Measurements from ENCODE around the gene KIF5A. TPM values are rescaled to one million over a fixed set of nuclear protein-coding genes. Genes with fewer than 3 reads are reported as not detected.

The KIF5A gene
- total RNA-seq, 1 donor from 2014 or later = 0.46 TPM

DNA sequence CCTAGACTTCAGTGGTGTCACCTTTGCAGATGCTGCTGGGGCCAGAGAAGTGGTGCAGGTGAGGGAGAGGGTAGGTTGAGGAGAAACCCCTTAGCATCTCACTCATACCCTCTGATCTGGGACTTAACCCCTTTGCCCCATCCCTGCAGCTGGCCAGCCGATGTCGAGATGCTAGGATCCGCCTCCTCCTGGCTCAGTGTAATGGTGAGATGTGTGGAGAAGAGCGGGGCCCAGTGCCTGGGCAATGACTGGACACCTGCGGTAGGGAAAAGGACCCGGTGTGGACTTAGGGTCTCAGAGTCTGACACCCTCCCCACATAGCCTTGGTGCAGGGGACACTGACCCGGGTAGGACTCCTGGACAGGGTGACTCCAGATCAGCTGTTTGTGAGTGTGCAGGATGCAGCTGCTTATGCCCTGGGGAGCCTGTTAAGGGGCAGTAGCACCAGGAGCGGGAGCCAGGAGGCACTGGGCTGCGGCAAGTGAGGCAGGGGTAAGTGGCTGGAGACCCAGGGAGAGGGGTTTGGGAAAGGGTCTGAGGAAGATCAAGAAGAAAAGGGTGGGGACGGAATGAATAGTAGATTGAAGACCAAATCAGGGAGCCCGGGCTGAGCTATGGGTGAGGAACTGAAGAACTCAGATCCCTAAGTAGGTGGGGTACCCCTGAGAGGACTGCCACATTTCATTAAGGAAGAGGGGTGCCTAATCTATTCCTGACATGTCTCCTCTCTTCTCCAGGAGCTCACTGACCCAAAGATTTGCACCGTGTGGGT lies 75.6 kb downstream of the KIF5A start:
- H3K27me3 Mint-ChIP-seq (ENCODE audit: unreplicated experiment) = peaks cover 52% of the 10 kb centered on the region
- peaks cover 13% of the 10 kb centered on the region for H3K36me3 Mint-ChIP-seq (ENCODE audit: low read depth, unreplicated experiment)
- H3K27ac Mint-ChIP-seq (ENCODE audit: unreplicated experiment) = peak overlapping the region; percentile 18
- H3K9me3 Mint-ChIP-seq (ENCODE audit: unreplicated experiment) = no peaks in the 10 kb centered on the region
- no peak for DNase-seq (ENCODE audit: low spot score)
- TF ChIP-seq, protein P1, sequence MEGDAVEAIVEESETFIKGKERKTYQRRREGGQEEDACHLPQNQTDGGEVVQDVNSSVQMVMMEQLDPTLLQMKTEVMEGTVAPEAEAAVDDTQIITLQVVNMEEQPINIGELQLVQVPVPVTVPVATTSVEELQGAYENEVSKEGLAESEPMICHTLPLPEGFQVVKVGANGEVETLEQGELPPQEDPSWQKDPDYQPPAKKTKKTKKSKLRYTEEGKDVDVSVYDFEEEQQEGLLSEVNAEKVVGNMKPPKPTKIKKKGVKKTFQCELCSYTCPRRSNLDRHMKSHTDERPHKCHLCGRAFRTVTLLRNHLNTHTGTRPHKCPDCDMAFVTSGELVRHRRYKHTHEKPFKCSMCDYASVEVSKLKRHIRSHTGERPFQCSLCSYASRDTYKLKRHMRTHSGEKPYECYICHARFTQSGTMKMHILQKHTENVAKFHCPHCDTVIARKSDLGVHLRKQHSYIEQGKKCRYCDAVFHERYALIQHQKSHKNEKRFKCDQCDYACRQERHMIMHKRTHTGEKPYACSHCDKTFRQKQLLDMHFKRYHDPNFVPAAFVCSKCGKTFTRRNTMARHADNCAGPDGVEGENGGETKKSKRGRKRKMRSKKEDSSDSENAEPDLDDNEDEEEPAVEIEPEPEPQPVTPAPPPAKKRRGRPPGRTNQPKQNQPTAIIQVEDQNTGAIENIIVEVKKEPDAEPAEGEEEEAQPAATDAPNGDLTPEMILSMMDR (IDR thresholded peaks at IDR 0.05; ENCODE audit: unreplicated experiment) = no peak
- peaks cover 27% of the 10 kb centered on the region for H3K4me1 Mint-ChIP-seq (ENCODE audit: unreplicated experiment)
- H3K4me3 Mint-ChIP-seq (ENCODE audit: unreplicated experiment) = no peak overlapping the region

DNA sequence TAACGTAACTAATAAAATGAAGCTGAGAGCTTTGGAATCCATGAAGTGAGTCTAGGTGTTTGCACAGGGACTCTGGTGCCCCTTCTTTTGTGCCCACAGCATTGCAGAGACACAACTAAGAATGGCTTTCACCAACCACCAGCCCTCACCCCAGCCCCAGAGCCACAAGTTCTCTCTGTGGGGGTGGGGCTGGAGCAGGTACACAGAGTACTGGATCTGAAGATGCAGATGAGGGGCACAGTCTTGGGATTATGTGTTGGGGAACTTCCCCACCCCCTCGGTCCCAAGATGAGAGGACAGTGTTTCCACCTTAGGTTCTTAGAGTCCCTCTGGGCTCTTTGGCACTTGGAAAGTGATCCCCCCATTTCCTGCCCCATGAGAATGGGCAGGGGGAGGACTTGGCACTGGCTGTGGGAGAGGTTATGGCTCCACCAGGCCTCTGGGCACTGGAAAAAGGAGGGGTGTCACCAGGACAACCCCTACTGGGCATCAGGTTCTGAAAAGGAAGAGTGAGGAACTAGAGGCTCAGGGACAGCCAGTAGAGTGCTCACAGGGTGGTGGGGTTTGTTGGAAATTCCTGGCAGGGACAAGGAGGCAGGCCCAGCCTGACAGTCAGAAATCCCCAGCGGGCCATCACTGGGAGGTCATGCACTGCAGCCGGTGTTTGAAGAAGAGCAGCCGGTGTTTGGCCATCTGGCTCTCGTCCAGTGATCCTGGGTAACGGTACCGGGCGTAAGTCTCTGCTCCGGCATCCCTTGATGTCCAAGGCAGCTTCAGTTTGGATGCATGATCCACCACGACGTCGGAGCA lies 76.5 kb downstream of the KIF5A start:
- Mint-ChIP-seq H3K36me3 (ENCODE audit: low read depth, unreplicated experiment) (peaks cover 11% of the 10 kb centered on the region), H3K27ac (ENCODE audit: unreplicated experiment) (no peak overlapping the region), H3K27me3 (ENCODE audit: unreplicated experiment) (peaks cover 48% of the 10 kb centered on the region), H3K4me3 (ENCODE audit: unreplicated experiment) (no peak overlapping the region), H3K9me3 (ENCODE audit: unreplicated experiment) (no peaks in the 10 kb centered on the region), H3K4me1 (ENCODE audit: unreplicated experiment) (peaks cover 21% of the 10 kb centered on the region)
- DNase-seq (ENCODE audit: low spot score) = no peak
- TF ChIP-seq, protein P1 (IDR thresholded peaks at IDR 0.05; ENCODE audit: unreplicated experiment) = no peak

DNA sequence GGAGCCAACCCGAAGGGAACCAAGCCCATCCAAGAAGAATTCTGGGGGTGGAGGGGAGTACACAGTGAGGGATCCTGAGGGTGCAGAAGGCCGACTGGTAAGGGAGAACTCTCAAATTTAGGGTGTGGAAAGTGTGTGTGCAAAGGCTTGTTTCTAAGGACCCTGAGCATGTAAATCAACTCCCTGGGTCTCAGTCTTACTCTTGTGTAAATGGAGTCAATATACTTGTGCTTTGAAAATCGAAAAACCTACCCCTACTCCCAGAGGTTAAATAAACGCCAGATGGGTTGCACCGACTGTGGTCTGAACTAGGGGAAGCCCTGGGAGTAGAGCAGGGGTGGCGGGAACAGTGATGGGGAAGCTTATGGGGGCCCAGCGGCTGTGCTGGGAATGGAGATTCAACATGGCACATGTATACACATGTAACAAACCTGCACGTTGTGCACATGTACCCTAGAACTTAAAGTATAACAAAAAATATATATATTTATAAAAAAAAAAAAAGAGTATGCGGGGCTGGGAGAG lies 77.1 kb downstream of the KIF5A start:
- H3K4me3 Mint-ChIP-seq (ENCODE audit: unreplicated experiment) = no peak overlapping the region
- peaks cover 9% of the 10 kb centered on the region for H3K36me3 Mint-ChIP-seq (ENCODE audit: low read depth, unreplicated experiment)
- H3K4me1 Mint-ChIP-seq (ENCODE audit: unreplicated experiment) = peaks cover 21% of the 10 kb centered on the region
- no peak overlapping the region for H3K27ac Mint-ChIP-seq (ENCODE audit: unreplicated experiment)
- no peaks in the 10 kb centered on the region for H3K9me3 Mint-ChIP-seq (ENCODE audit: unreplicated experiment)
- DNase-seq (ENCODE audit: low spot score) = no peak
- peaks cover 47% of the 10 kb centered on the region for H3K27me3 Mint-ChIP-seq (ENCODE audit: unreplicated experiment)
- TF ChIP-seq, protein P1 (IDR thresholded peaks at IDR 0.05; ENCODE audit: unreplicated experiment) = no peak

DNA sequence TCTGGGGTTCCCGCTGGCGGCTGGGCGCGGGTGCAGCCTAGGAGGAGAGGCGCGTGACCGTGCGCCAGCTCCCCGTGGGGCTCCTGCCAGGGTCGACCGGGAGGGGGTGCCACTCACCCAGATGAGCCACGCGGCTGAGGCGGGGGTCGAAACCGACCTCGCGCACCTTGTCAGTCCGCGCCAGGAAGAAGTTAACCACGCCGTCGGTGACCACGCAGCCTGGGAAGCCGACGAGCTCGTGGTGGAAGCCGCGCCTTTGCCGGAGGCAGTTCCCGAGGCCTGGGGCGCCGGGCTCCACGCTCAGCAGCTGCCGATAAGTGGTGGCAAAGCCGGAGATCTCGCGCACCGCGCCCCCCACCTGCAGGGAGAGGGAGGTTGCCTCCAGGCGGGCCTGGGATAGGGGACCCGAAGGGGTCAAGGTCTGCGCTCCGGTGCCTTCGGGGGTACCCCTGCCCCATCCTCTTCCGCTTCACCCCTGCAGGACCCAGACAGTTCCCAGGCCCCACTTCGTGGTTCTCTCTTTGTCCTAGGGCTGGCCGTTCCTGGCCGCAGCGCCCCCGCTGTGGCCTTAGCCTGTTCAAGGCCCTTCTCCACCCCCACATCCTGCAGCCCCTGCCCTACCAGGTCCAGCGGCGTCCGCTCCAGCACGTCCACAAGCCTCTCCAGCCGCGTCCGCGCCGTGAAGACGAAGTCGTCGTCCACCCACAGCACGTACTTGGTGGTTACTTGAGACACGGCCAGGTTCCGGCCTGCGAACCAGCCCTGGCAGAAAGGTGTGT lies 77.8 kb downstream of the KIF5A start:
- Mint-ChIP-seq H3K27ac (ENCODE audit: unreplicated experiment) (no peak overlapping the region), H3K9me3 (ENCODE audit: unreplicated experiment) (no peaks in the 10 kb centered on the region), H3K4me1 (ENCODE audit: unreplicated experiment) (peaks cover 16% of the 10 kb centered on the region), H3K4me3 (ENCODE audit: unreplicated experiment) (no peak overlapping the region), H3K27me3 (ENCODE audit: unreplicated experiment) (peaks cover 46% of the 10 kb centered on the region), H3K36me3 (ENCODE audit: low read depth, unreplicated experiment) (peaks cover 6% of the 10 kb centered on the region)
- peak; percentile 38 for DNase-seq (ENCODE audit: low spot score)
- TF ChIP-seq, protein P1 (IDR thresholded peaks at IDR 0.05; ENCODE audit: unreplicated experiment) = no peak
